ENCODE measurements around the gene ZNF550.
A peak's percentile ranks its signal among the peaks of the same experiment; 100 is the strongest.

ZNF550 gene

DNA sequence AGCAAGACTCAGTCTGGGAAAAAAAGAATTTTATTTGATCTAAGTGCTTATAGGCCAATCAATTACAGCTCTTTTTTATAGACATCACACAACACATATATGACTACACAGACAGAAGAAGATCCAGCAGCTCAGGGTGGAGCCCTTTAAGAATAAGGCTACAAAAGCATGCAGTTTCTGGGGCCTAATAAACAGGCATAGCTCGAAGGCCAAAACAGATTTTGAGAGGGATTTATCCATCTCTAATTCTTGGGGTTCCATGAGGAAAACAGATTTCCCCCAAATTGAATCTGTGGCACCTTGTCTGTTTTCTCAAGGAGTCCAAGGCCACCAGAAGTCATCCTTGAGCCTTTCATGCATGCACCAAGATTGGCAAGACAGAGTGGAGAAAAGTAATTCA is 3.9 kb upstream of the ZNF550 start:
- Histone ChIP-seq H3K27ac (no peak overlapping the region), H2AFZ (ENCODE audit: low read depth) (no peak overlapping the region), H3K79me2 (ENCODE audit: insufficient read depth, low read depth) (peaks cover 4% of the 10 kb centered on the region; the same call in 1 of the 2 replicates), H3K4me1 (ENCODE audit: low read depth, poor library complexity, severe bottlenecking) (no peaks in the 10 kb centered on the region), H4K20me1 (ENCODE audit: insufficient read depth) (no peaks in the 10 kb centered on the region), H3K36me3 (ENCODE audit: insufficient read depth) (no peaks in the 10 kb centered on the region), H3K27me3 (ENCODE audit: insufficient read depth, low read depth) (no peaks in the 10 kb centered on the region), H3K9ac (no peak overlapping the region), H3K4me3 (IDR thresholded peaks at IDR 0.05; ENCODE audit: insufficient read depth, low read depth, low read length) (no peak overlapping the region), H3K4me2 (no peak overlapping the region)
- TF ChIP-seq, protein P1, sequence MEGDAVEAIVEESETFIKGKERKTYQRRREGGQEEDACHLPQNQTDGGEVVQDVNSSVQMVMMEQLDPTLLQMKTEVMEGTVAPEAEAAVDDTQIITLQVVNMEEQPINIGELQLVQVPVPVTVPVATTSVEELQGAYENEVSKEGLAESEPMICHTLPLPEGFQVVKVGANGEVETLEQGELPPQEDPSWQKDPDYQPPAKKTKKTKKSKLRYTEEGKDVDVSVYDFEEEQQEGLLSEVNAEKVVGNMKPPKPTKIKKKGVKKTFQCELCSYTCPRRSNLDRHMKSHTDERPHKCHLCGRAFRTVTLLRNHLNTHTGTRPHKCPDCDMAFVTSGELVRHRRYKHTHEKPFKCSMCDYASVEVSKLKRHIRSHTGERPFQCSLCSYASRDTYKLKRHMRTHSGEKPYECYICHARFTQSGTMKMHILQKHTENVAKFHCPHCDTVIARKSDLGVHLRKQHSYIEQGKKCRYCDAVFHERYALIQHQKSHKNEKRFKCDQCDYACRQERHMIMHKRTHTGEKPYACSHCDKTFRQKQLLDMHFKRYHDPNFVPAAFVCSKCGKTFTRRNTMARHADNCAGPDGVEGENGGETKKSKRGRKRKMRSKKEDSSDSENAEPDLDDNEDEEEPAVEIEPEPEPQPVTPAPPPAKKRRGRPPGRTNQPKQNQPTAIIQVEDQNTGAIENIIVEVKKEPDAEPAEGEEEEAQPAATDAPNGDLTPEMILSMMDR (conservative IDR thresholded peaks at IDR 0.05; ENCODE audit: low read depth, low read length): no peak

DNA sequence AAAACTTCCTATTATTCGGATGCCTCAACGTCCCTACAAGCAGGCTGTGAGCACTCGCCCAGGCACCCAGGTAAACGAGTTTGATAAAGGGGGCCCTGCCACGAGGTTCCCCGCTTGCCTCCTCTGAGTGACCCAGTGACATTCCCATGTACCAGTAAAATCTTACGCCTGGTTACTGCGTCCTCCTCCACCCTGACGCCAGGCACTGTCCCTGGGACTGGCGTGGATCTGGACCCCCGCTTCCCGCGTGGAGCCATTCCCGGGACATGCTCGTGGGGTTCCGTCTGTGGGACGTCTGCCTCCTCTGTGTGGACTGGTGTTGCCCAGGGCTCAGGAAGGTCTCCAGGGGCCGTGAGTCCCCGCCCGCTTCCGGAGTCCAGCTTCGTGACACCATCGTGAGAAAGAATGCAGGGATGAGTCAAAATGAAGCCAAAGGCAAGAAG is 407 bp upstream of the ZNF550 start:
- Histone ChIP-seq H3K4me2 (no peak overlapping the region), H3K9ac (no peak overlapping the region), H2AFZ (ENCODE audit: low read depth) (peak overlapping the region; percentile 35; the same call in 1 of the 2 replicates)

DNA sequence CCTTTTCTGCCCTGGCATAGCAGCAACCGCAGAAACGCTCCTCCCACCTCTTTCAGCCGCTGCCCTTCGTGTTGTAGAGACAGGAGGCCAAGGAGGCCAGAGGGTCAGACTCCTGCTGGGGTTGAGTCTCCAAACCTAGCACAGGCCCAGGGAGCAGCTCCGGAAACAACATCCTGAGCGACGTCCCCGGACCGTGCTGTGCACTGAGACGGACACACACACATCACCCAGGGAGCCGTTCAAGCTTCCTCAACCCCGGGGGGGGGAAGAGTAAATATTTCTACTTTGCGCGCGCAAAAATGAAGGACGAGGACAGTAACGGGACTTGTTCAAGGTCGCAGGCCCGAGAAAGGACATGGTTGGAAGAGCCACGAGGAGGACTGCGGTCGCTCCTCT is 657 bp downstream of the ZNF550 start:
- TF ChIP-seq, protein P1 (conservative IDR thresholded peaks at IDR 0.05; ENCODE audit: low read depth, low read length): no peak
- H4K20me1 ChIP-seq (ENCODE audit: insufficient read depth): no peaks in the 10 kb centered on the region

More for the DNA sequence above, 407 bp upstream of the ZNF550 start:
- Histone ChIP-seq H3K27ac (no peak overlapping the region), H3K4me3 (IDR thresholded peaks at IDR 0.05; ENCODE audit: insufficient read depth, low read depth, low read length) (no peak overlapping the region), H3K27me3 (ENCODE audit: insufficient read depth, low read depth) (no peaks in the 10 kb centered on the region), H3K79me2 (ENCODE audit: insufficient read depth, low read depth) (peaks cover 4% of the 10 kb centered on the region; the same call in 1 of the 2 replicates), H3K36me3 (ENCODE audit: insufficient read depth) (no peaks in the 10 kb centered on the region), H3K4me1 (ENCODE audit: low read depth, poor library complexity, severe bottlenecking) (no peaks in the 10 kb centered on the region), H4K20me1 (ENCODE audit: insufficient read depth) (no peaks in the 10 kb centered on the region)
- TF ChIP-seq, protein P1 (conservative IDR thresholded peaks at IDR 0.05; ENCODE audit: low read depth, low read length): no peak

GRCh38 chr19:57558525-57558924 is 1.1 kb downstream of the ZNF550 start:
- no peak overlapping the region for H3K4me3 ChIP-seq (IDR thresholded peaks at IDR 0.05; ENCODE audit: insufficient read depth, low read depth, low read length)
- H3K27me3 ChIP-seq (ENCODE audit: insufficient read depth, low read depth): no peaks in the 10 kb centered on the region
- H3K27ac ChIP-seq: no peak overlapping the region
- H3K36me3 ChIP-seq (ENCODE audit: insufficient read depth): no peaks in the 10 kb centered on the region
- no peaks in the 10 kb centered on the region for H4K20me1 ChIP-seq (ENCODE audit: insufficient read depth)
- H3K4me2 ChIP-seq: peak overlapping the region; percentile 23; the same call in 1 of the 2 replicates
- no peak overlapping the region for H3K9ac ChIP-seq
- TF ChIP-seq, protein P1 (conservative IDR thresholded peaks at IDR 0.05; ENCODE audit: low read depth, low read length): no peak
- no peak overlapping the region for H2AFZ ChIP-seq (ENCODE audit: low read depth)
- no peaks in the 10 kb centered on the region for H3K4me1 ChIP-seq (ENCODE audit: low read depth, poor library complexity, severe bottlenecking)
- peaks cover 4% of the 10 kb centered on the region; the same call in 1 of the 2 replicates for H3K79me2 ChIP-seq (ENCODE audit: insufficient read depth, low read depth)

More for the DNA sequence above, 657 bp downstream of the ZNF550 start:
- peak overlapping the region; percentile 42; the same call in 1 of the 2 replicates for H3K9ac ChIP-seq
- no peaks in the 10 kb centered on the region for H3K27me3 ChIP-seq (ENCODE audit: insufficient read depth, low read depth)
- H2AFZ ChIP-seq (ENCODE audit: low read depth): peak overlapping the region; percentile 35; the same call in 1 of the 2 replicates
- H3K36me3 ChIP-seq (ENCODE audit: insufficient read depth): no peaks in the 10 kb centered on the region
- no peaks in the 10 kb centered on the region for H3K4me1 ChIP-seq (ENCODE audit: low read depth, poor library complexity, severe bottlenecking)
- peaks cover 4% of the 10 kb centered on the region; the same call in 1 of the 2 replicates for H3K79me2 ChIP-seq (ENCODE audit: insufficient read depth, low read depth)
- H3K4me3 ChIP-seq (IDR thresholded peaks at IDR 0.05; ENCODE audit: insufficient read depth, low read depth, low read length): no peak overlapping the region
- H3K27ac ChIP-seq: no peak overlapping the region
- H3K4me2 ChIP-seq: peak overlapping the region; percentile 23; the same call in 1 of the 2 replicates
